Measurements from ENCODE around the gene PKHD1. TPM values are rescaled to one million over a fixed set of nuclear protein-coding genes. Genes with fewer than 3 reads are reported as not detected.

PKHD1 gene
- total and polyA plus RNA-seq, 2 of the 8 experiments (the other 6 are each of a cell fraction or from before 2014, with no cell fraction given) = 0.06 to 0.09 TPM

DNA sequence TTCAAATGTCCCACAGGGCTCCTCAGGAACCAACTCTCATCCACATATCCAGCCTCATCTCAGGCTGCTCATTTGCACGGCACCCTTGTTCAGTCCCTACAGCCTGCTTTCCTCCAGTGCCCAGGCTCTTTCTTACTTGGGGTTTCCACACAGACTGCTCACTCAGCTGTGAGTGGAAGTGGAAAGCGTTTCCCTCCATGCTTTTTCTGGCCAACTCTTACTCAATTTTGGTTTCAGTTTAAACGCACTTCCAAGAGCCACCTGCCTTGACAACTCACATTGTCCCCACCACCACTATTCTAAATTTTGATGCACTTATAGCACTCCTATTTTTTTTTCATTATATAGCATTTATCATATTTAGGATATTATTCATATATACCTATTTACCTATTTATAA lies 367.1 kb downstream of the PKHD1 start:
- Histone ChIP-seq H3K56ac (replicated peaks; ENCODE audit: insufficient read length, low read depth, low read length) (no peak overlapping the region), H2AK5ac (ENCODE audit: low read depth, low read length) (no peak overlapping the region), H4K8ac (ENCODE audit: extremely low read depth, insufficient read depth, low read length) (no peak overlapping the region; the same call in 1 of the 2 replicates), H2BK12ac (ENCODE audit: low read depth, low read length) (no peak overlapping the region), H3K79me2 (ENCODE audit: control insufficient read depth in 1 of 2, insufficient read depth in 2 of 2, low read length in 2 of 2) (no peaks in the 10 kb centered on the region), H2BK15ac (ENCODE audit: low read length) (no peak overlapping the region), H3K23me2 (ENCODE audit: low read depth, low read length) (no peaks in the 10 kb centered on the region; the same call in 1 of the 2 replicates), H3K14ac (ENCODE audit: insufficient read length) (no peak overlapping the region), H3K27ac (ENCODE audit: low read depth, low read length) (no peak overlapping the region), H3K79me1 (ENCODE audit: low read depth, low read length) (no peaks in the 10 kb centered on the region), H3K23ac (ENCODE audit: insufficient read length) (no peak overlapping the region), H3K9me3 (ENCODE audit: insufficient read depth in 2 of 2, low read depth in 1 of 2, low read length in 1 of 2) (no peaks in the 10 kb centered on the region), H2BK120ac (replicated peaks; ENCODE audit: low read depth, low read length) (no peak overlapping the region), H4K91ac (replicated peaks; ENCODE audit: insufficient read length, low read length) (no peak overlapping the region), H3K18ac (ENCODE audit: extremely low read depth, low read length) (no peak overlapping the region), H2BK5ac (ENCODE audit: low read depth, low read length) (no peak overlapping the region), H3K9ac (replicated peaks in 1 of 4; ENCODE audit: extremely low read depth in 1 of 4, low read depth in 3 of 4, low read length in 3 of 4) (no peak overlapping the region), H3K4me3 (ENCODE audit: extremely low read depth in 1 of 4, insufficient read depth in 2 of 4, low read depth in 3 of 4, low read length in 4 of 4) (no peak overlapping the region), H3K4me2 (ENCODE audit: insufficient read depth in 1 of 2, low read depth in 2 of 2, low read length in 2 of 2) (no peak overlapping the region), H2BK20ac (ENCODE audit: low read length) (no peak overlapping the region), H3K36me3 (ENCODE audit: control insufficient read depth in 2 of 4, insufficient read depth in 4 of 4, low read length in 3 of 4) (no peaks in the 10 kb centered on the region), H3K4me1 (replicated peaks in 1 of 4; ENCODE audit: control insufficient read depth in 3 of 4, insufficient read depth in 4 of 4, low read length in 3 of 4) (no peaks in the 10 kb centered on the region), H4K5ac (ENCODE audit: insufficient read length, low read depth, low read length) (no peak overlapping the region), H2AFZ (ENCODE audit: low read length) (no peak overlapping the region), H3K27me3 (replicated peaks in 1 of 4; ENCODE audit: control insufficient read depth in 3 of 4, extremely low read depth in 1 of 4, insufficient read depth in 3 of 4, low read length in 3 of 4) (no peaks in the 10 kb centered on the region), H3K4ac (replicated peaks; ENCODE audit: insufficient read length, low read depth, low read length) (no peak overlapping the region), H4K20me1 (replicated peaks in 1 of 2; ENCODE audit: control insufficient read depth in 1 of 2, insufficient read depth in 2 of 2, low read length in 2 of 2) (no peaks in the 10 kb centered on the region)
- POLR2A ChIA-PET (ENCODE audit: partially characterized antibody) = no interaction called here
- 89% methylated on average over 3 of the region's 3 CpGs; no CpG with 5 or more reads in 1 of the 2 experiments for WGBS, 2 experiments (ENCODE audit: extremely low coverage in 1 of 2, insufficient coverage in 1 of 2, insufficient read length in 1 of 2, insufficient replicate concordance in 2 of 2, low coverage in 1 of 2, low lambda C conversion rate in 2 of 2, missing lambda C conversion rate in 1 of 2)
- TF ChIP-seq POU5F1 (IDR thresholded peaks at IDR 0.05; ENCODE audit: low read depth, low read length) (no peak), SRF (IDR thresholded peaks at IDR 0.05; ENCODE audit: low read depth, low read length) (no peak), SP2 (IDR thresholded peaks at IDR 0.05; ENCODE audit: low read length) (no peak), JUND (IDR thresholded peaks at IDR 0.05; ENCODE audit: low read length) (no peak), SUZ12 (IDR thresholded peaks at IDR 0.05; ENCODE audit: low read length) (no peak), RXRA (IDR thresholded peaks at IDR 0.05; ENCODE audit: insufficient read depth, low read depth, low read length) (no peak), RBBP5 (IDR thresholded peaks at IDR 0.05; ENCODE audit: borderline replicate concordance, low read depth, low read length) (no peak), EZH2 (IDR thresholded peaks at IDR 0.05; ENCODE audit: low read depth, low read length, severe bottlenecking) (no peak), JUN (IDR thresholded peaks at IDR 0.05; ENCODE audit: low read depth, low read length) (no peak), KDM4A (IDR thresholded peaks at IDR 0.05; ENCODE audit: low read depth, low read length, severe bottlenecking) (no peak), ZNF274 (IDR thresholded peaks at IDR 0.05; ENCODE audit: borderline replicate concordance, extremely low read depth, low read length) (no peak), POLR2A (IDR thresholded peaks at IDR 0.05; ENCODE audit: control extremely low read depth in 1 of 2, low read depth in 2 of 2, low read length in 2 of 2) (no peak), CHD1 (IDR thresholded peaks at IDR 0.05; ENCODE audit: low read depth, low read length) (no peak), RFX5 (IDR thresholded peaks at IDR 0.05; ENCODE audit: borderline replicate concordance, low read depth, low read length) (no peak), RNF2 (IDR thresholded peaks at IDR 0.05; ENCODE audit: borderline replicate concordance, low read depth, low read length, missing control alignments, poor library complexity, severe bottlenecking) (no peak), CREB1 (IDR thresholded peaks at IDR 0.05) (no peak)
- FAIRE-seq (no peak), DNase-seq (ENCODE audit: low read depth in 1 of 2, low spot score in 2 of 2) (no peak)
- CTCF ChIA-PET (ENCODE audit: partially characterized antibody) = interaction anchor here (0.7 kb wide), 1 partner anchor 33 kb away, joined by 3 read pairs; no protein-coding TSS in a partner anchor

All from H1 (cell line).